NCI-H2107 treated with DMSO at 0.1 percent for 48 hours (cell line): Measurements from ENCODE around the gene FAM78A.
A peak's percentile ranks its signal among the peaks of the same experiment; 100 is the strongest.
"Not testable (repeated sequence)": the region's sequence is repeated elsewhere in the genome, so short reads cannot be mapped to it uniquely, and the experiment has no call there.

Source experiments
- DNase-seq: peaks from one replicate; lab custom pipeline; 2025; ENCODE audit not compliant: unreplicated experiment; lab: John Stamatoyannopoulos, UW

Gene FAM78A

DNA sequence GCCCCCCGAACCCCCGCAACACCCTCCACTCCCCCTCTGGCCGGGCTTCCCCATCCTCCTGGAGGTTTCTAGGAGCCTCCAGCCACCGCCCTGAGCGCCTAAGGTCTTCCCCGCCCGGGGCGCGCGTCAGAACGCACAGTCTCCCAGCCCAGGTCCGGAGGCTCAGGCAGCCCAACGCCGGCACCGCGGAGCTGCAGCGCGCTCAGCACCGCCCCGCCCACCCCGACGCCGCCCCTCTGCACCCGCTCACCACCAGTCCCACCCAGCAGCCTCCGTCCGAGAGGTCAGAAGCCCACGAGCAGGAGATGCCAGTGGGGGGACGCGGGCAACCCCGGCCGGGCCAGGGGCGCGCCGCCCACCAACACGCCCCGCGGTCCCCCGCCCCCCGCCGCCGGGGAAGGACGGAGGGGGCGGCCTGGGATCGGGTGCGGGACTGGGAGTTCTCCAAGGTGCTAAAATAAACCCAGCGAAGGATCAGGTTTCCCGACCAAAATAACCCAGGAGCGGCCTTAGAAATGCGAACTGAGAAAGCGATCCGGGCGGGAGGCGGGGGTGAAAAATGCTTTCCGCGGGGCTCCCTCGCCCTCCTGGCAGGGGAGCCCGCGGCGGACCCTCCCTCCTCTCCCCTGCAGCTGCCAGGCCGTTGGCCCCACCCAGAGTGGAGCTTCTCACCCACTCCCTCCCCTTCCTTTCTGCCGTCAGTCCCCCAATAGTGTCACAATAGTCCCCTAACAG lies 6.5 kb upstream of the FAM78A start:
- peak; percentile 12 for DNase-seq

DNA sequence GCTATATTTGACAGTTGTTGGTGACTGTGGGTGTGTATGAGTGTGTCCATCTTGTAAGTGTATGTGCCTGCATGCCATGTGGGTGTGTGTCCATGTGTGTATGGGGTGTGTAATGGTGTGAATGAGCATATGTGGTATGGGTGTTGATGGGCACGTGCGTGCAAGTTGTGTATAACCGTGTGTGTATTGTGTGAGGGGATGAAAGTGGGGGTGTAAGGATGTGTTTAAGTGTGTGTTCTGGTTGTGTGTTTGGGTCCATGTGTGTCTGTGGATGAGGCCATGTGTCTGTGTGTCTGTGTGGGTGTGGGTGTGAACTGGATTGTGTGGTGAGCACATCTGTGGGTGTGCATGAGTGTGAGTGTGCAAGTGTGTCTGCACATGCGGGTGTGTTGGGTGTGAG lies 5.9 kb upstream of the FAM78A start:
- no peak for DNase-seq

DNA sequence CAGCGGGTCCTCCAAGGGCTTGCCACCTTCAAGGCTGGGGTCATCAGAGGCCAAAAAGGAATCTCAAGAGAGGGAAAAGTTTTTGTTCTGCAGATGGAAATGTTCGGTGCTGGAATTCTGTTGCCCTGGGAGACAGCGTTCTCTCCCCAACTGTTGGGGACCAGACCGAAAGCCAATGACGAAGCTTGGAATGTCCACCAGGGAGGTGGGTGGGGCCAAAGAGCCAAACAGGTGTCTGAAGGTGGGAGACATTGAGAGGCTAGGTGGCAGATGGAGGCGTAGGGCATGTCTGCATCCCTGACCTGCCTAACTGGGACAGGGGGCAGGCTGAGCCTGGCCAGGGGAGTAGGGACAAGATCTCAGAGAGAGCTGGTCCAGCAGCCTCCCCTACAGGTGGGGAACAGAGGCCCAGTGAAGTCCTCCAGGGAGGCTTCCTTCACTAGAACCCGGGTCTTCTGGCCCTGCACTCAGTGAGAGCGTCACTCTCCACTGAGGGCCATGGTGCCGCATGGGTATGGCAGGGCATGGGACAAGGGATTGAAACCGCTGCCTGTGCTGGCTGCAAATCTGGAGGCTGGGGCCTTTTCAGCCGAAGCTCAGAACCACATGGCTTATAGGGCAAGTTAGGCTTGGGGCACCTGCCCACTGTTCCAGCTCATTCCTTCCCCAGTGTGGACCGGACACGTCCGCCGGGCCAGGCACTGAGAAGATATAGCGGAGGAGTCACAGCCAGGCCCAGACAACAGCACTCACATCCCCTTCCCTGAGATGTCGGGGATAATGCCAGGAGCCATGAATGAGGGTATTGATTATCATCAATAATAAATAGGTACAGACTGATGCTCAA lies 5.0 kb upstream of the FAM78A start:
- DNase-seq, result no peak

DNA sequence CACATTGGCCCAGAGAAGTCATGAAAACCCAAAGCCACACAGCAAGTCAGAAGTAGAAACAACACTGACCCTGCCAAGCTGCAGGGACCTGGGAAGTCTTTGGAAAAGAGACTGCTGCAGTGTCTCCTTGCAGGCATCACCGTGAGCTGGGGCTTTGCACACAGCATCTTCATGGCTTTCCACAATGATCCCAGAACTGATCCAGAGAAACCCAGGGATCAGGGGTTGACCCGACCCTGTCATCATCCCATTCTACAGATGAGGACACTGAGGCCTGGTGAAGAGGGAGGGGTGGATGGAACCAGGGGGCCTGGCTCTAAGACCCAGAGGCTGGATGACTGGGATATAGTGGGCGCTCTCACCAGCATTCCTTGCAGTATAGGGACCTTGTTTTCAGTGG lies 4.3 kb upstream of the FAM78A start:
- no peak for DNase-seq

GRCh38 chr9:131279863-131280570 lies 3.7 kb upstream of the FAM78A start:
- DNase-seq, result no peak

DNA sequence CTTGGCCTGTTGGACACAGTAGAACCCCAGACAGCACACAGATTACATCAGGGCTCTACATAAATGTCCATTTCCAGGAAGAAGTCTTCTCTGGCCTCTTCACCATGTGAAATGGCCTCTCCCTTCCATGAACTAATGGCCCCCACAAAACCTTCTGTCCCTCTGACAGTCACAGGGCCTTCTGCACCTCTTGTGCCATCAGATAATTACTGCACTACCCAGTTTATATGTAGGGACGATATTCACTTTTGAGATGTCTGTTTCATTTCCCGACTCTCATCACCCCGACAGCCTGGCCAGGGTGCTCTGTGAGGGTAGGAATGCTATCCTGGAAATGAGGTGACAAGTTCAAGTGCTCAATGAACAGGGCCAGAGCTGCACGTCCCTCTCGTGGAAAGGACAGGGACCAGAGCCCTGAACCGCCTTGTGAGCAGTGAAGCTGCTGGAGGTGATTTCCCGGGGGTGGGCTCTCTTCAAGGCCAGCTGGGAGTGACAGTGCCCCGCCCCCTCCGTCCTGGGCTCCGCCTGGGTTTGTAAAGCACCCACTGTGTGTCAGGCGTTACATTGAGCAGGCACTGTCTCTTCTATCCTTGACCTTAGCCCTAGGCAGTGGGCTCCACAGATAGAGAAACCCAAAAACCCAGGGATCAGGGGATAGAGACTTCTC lies 3.0 kb upstream of the FAM78A start:
- DNase-seq, result no peak

DNA sequence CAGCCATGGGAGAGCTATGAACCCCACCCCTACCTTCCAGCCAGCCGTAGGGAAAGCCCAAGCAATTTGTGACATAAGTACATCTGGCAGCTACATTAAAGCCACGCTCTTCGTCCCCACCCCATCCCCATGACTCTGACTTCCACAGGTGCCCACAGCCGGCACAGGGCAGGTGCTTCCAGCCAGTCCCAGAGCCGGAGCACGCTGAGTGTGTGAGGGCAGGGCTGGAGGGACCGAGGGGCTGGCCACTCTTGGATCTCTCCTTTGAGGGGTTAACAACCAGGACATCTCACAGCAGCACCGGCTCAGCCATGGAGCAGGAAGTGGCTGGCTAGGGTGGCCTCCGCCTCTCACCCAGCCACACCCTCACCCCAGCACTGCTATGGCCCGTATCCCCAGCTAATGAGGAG lies 2.4 kb upstream of the FAM78A start:
- DNase-seq, result no peak

- peak; percentile 57 for DNase-seq
These were observed 1.8 kb upstream of the FAM78A start for GRCh38 chr9:131277910-131278701.

DNA sequence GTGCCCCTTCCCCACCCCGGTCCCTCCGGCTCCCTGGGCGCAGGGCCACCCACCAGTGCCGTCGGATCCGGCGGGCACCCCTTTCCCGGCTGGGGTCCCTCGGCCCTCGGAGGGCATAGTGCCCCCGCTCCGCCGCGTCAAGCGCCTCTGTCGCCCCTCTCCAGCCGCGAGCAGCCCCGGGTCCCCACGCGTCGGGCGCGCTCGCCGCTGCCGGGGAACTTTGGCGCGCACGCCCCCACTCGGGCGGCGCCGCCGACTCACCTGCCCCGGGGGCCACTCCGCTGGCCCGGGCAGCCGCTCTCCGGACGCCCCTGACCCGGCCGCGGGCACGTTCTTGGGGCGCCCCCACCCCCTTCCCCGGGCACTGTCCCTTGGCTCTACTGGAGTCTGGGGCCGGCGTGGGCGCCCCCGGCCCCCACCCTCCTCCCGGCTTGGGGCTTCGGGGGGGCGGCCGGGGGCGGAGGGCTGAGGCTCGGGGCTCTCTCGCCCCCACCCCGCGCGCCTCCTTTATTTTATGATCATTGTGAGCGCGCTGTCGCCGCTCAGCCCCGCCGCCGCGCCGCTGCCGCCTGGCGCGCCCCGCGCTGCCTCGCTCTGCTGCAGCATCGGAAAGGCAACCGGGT lies 1.1 kb upstream of the FAM78A start:
- no peak for DNase-seq

- DNase-seq, result no peak
These were observed 579 bp upstream of the FAM78A start for GRCh38 chr9:131276891-131277286.

- DNase-seq, result no peak
These were observed 797 bp downstream of the FAM78A start for GRCh38 chr9:131275332-131276093.

- DNase-seq, result no peak
These were observed 1.5 kb downstream of the FAM78A start for GRCh38 chr9:131274674-131275331.

DNA sequence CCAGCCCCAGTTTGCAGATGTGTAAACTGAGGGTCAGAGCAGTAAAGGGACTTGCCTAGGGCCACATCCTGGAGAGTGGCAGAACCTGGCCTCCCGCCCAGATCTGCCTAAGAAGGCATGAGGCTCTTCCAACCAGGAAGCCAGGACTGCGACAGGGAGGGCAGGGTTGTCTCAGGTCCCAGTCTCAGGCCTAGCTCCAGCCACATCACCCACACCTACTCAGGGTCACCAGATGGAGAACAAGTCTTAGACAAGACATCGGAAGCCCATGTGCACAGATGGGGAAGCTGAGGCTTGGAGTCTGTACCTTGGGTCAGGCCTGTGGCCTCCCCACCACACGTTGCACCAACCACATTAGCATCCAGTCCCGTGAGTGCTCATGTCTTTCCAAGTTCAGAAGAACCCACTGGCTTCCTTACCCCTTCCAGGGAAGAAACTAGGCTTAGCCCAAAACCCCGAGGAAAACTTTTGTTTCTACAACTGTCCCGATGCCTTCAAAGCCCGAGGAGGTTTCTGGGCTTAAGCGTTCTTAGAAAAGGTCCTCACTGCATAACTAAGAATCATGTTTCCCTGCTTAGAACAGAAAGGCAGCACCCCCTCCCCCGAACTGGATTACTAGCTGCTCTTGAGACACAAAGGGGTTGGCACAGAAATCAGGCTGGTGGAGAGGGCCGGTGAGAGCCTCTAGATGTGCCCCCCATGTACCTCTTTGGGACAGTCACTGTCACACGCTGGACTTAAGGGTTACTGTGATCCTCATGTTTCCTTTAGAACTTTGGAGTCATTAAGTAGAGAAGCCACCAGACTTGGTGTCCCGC lies 2.2 kb downstream of the FAM78A start:
- no peak for DNase-seq

- DNase-seq, result no peak
These were observed 3.0 kb downstream of the FAM78A start for GRCh38 chr9:131273146-131273855.

DNA sequence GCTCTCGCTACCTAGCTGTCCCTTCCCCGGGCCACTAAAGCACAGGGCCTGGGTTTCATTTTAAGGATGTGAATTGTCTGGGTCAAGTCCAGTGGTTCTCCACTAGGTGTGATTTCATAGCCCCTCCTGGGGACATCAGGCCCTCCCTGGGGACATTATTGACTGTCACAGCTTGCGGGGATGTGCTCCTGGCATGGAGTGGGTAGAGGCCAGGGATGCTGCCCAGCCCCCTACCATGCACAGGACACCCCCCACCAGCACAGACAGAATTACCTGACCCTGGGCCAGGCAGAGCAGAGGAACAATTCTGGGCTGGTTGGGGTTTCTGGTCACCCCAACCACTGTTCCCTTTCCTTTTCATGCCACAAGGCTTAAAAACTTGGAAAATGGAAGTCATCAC lies 4.1 kb downstream of the FAM78A start:
- DNase-seq, result no peak

GRCh38 chr9:131271506-131271931 lies 4.8 kb downstream of the FAM78A start:
- no peak for DNase-seq

GRCh38 chr9:131271016-131271273 lies 5.4 kb downstream of the FAM78A start:
- DNase-seq, result not testable (repeated sequence)
